Measurements from ENCODE around the gene MCF2L.

DNA sequence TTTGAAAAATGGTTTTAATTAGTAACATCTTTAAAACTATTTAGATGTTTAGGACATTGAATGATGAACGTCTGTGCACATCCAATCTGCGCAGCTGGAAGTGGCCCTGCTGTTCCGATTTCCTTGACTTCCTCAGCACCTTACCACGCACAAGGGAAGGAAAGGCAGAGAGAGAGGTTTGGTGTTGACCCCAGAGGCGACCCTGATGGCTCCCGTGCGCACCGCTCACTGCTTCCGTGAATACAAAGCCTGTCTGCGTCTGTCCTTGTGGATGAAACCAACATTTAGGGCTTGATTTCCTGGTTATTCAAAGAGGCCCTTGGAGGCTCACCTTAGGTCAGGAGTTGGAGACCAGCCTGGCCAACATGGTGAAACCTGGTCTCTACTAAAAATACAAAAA is 8.5 kb downstream of the MCF2L start:
- no peak for TF ChIP-seq POLR2A (IDR thresholded peaks at IDR 0.05)
- TF ChIP-seq, protein P1, sequence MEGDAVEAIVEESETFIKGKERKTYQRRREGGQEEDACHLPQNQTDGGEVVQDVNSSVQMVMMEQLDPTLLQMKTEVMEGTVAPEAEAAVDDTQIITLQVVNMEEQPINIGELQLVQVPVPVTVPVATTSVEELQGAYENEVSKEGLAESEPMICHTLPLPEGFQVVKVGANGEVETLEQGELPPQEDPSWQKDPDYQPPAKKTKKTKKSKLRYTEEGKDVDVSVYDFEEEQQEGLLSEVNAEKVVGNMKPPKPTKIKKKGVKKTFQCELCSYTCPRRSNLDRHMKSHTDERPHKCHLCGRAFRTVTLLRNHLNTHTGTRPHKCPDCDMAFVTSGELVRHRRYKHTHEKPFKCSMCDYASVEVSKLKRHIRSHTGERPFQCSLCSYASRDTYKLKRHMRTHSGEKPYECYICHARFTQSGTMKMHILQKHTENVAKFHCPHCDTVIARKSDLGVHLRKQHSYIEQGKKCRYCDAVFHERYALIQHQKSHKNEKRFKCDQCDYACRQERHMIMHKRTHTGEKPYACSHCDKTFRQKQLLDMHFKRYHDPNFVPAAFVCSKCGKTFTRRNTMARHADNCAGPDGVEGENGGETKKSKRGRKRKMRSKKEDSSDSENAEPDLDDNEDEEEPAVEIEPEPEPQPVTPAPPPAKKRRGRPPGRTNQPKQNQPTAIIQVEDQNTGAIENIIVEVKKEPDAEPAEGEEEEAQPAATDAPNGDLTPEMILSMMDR (IDR thresholded peaks at IDR 0.05): no peak
